Measurements from ENCODE around the gene ASPA. TPM values are rescaled to one million over a fixed set of nuclear protein-coding genes. Genes with fewer than 3 reads are reported as not detected.

The ASPA gene
- total and polyA plus RNA-seq, 2 of the 13 experiments (the other 11 are each of a cell fraction or from before 2014, with no cell fraction given): not detected

DNA sequence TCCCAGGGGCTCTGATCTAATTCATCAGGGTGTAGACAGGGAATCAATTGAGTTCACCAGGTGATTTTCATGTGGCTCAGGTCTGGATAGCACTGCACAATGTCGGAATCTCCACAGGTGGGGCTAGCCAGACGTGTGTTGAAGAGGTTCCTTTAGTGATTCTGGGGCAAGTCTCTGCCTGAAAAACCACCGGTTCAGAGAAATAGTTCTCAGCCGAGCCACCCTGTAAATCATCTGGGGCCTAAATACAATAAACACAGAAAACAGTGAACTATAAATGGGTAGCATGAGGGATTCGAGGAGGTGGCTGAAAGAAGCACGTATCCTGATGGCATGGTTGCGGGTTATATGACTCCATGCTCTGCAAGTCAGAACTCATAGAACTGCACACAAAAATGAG is 21.3 kb downstream of the ASPA start (continued):
- TF ChIP-seq AHDC1 (CRISPR knock-in tag; IDR thresholded peaks at IDR 0.05; ENCODE audit: borderline replicate concordance): no peak

DNA sequence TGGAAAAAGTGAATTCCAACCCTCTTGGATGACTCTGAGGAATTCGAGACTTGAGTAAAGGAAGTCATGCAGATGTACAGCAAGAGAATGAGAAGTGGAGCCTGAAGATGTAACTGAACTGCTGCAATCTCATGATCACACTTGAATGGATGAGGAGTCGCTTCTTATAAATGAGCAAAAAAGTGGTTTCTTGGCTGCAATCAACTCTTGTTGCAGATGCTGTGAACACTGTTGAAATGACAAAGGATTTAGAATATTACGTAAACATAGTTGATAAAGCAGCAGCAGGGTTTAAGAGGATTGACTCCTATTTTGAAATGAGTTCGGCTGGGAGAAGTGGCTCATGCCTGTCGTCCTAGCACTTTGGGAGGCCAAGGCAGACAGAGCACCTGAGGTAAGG is 25.5 kb downstream of the ASPA start:
- WGBS (ENCODE audit: low lambda C conversion rate): 40% methylated on average over 5 of the region's 5 CpGs
- H3K27me3 ChIP-seq (ENCODE audit: control insufficient read depth in 1 of 2, insufficient read depth in 2 of 2, low read length in 2 of 2): peaks cover 0 to 2% of the 10 kb centered on the region in 2 experiments; a peak in 2 of 5 replicates
- H4K20me1 ChIP-seq (ENCODE audit: insufficient read depth, low read length): no peaks in the 10 kb centered on the region
- FAIRE-seq: no peak
- intact Hi-C loops (cut with micrococcal nuclease; ENCODE audit: unreplicated experiment): no loop called here
- no peak for ATAC-seq
- H3K36me3 ChIP-seq (replicated peaks in 1 of 2; ENCODE audit: control insufficient read depth in 1 of 2, insufficient read depth in 2 of 2, low read length in 2 of 2): no peaks in the 10 kb centered on the region
- in situ Hi-C loops (cut with HindIII; ENCODE audit: extremely low pct_ligation_motif_present, low pct_unique_long_range_greater_than_20kb): no loop called here
- H3K4me2 ChIP-seq (ENCODE audit: low read depth, low read length): no peak overlapping the region
- DNase-seq (ENCODE audit: low spot score): no peak
- no TSS peak for BruUV-seq (replicated peaks)
- H3K27ac ChIP-seq (ENCODE audit: extremely low read length, insufficient read depth, low read length): no peak overlapping the region
- H2AFZ ChIP-seq (ENCODE audit: low read length): no peak overlapping the region
- no peaks in the 10 kb centered on the region for H3K4me1 ChIP-seq (ENCODE audit: insufficient read depth, low read length)
- CTCF ChIA-PET (ENCODE audit: low intra/inter-chr PET ratio, low total read pairs): no interaction called here
- H3K4me3 ChIP-seq (replicated peaks in 1 of 3; ENCODE audit: insufficient read depth in 1 of 3, low read depth in 2 of 3, low read length in 3 of 3): no peak overlapping the region
- no peak overlapping the region for H3K9ac ChIP-seq (ENCODE audit: insufficient read depth, low read depth, low read length)
- no peaks in the 10 kb centered on the region for H3K79me2 ChIP-seq (ENCODE audit: insufficient read depth, low read length)
- no peaks in the 10 kb centered on the region for H3K9me3 ChIP-seq (ENCODE audit: low read length)
- POLR2A ChIA-PET: no interaction called here
- TF ChIP-seq KAT7 (CRISPR knock-in tag; IDR thresholded peaks at IDR 0.05; ENCODE audit: borderline replicate concordance) (no peak), ZNF891 (CRISPR knock-in tag; IDR thresholded peaks at IDR 0.05) (no peak), ZNF503 (CRISPR knock-in tag; IDR thresholded peaks at IDR 0.05) (no peak), HNF4A (CRISPR knock-in tag; IDR thresholded peaks at IDR 0.05) (no peak), GLMP (CRISPR knock-in tag; IDR thresholded peaks at IDR 0.05; ENCODE audit: borderline replicate concordance) (no peak)
- TF ChIP-seq, protein P1, sequence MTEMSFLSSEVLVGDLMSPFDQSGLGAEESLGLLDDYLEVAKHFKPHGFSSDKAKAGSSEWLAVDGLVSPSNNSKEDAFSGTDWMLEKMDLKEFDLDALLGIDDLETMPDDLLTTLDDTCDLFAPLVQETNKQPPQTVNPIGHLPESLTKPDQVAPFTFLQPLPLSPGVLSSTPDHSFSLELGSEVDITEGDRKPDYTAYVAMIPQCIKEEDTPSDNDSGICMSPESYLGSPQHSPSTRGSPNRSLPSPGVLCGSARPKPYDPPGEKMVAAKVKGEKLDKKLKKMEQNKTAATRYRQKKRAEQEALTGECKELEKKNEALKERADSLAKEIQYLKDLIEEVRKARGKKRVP (CRISPR knock-in tag; IDR thresholded peaks at IDR 0.05): no peak
- TF ChIP-seq, protein P2, sequence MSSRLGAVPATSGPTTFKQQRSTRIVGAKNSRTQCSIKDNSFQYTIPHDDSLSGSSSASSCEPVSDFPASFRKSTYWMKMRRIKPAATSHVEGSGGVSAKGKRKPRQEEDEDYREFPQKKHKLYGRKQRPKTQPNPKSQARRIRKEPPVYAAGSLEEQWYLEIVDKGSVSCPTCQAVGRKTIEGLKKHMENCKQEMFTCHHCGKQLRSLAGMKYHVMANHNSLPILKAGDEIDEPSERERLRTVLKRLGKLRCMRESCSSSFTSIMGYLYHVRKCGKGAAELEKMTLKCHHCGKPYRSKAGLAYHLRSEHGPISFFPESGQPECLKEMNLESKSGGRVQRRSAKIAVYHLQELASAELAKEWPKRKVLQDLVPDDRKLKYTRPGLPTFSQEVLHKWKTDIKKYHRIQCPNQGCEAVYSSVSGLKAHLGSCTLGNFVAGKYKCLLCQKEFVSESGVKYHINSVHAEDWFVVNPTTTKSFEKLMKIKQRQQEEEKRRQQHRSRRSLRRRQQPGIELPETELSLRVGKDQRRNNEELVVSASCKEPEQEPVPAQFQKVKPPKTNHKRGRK (CRISPR knock-in tag; IDR thresholded peaks at IDR 0.05): no peak
- TF ChIP-seq, protein P3, sequence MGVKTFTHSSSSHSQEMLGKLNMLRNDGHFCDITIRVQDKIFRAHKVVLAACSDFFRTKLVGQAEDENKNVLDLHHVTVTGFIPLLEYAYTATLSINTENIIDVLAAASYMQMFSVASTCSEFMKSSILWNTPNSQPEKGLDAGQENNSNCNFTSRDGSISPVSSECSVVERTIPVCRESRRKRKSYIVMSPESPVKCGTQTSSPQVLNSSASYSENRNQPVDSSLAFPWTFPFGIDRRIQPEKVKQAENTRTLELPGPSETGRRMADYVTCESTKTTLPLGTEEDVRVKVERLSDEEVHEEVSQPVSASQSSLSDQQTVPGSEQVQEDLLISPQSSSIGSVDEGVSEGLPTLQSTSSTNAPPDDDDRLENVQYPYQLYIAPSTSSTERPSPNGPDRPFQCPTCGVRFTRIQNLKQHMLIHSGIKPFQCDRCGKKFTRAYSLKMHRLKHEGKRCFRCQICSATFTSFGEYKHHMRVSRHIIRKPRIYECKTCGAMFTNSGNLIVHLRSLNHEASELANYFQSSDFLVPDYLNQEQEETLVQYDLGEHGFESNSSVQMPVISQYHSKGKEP (CRISPR knock-in tag; IDR thresholded peaks at IDR 0.05): no peak
